ENCODE results near the gene CAND1. TPM values are rescaled to one million over a fixed set of nuclear protein-coding genes. Genes with fewer than 3 reads are reported as not detected.

Gene CAND1
- total RNA-seq, 1 experiment from 2014 or later = 230 TPM

- H2AK5ac ChIP-seq (ENCODE audit: insufficient read length, low read length) = no peak overlapping the region
- no peak overlapping the region for H3K9ac ChIP-seq (ENCODE audit: extremely low read depth, insufficient read length, low read length)
- no peak overlapping the region for H2BK12ac ChIP-seq (ENCODE audit: insufficient read length, low read depth, low read length)
- H3K23me2 ChIP-seq (ENCODE audit: insufficient read length, low read depth, low read length, poor library complexity, severe bottlenecking) = no peaks in the 10 kb centered on the region
- no peak overlapping the region for H2AFZ ChIP-seq (ENCODE audit: low read length)
- H4K5ac ChIP-seq (ENCODE audit: insufficient read length, low read depth, low read length) = no peak overlapping the region
- H2BK120ac ChIP-seq (ENCODE audit: low read depth, low read length, poor library complexity, severe bottlenecking) = no peak overlapping the region
- no peak overlapping the region for H3K56ac ChIP-seq (ENCODE audit: insufficient read length, low read depth, low read length)
- DNase-seq = no peak
- H3K79me1 ChIP-seq (ENCODE audit: insufficient read depth, low read depth, low read length, poor library complexity, severe bottlenecking) = no peaks in the 10 kb centered on the region
- no peaks in the 10 kb centered on the region for H3K36me3 Mint-ChIP-seq (ENCODE audit: insufficient read depth in 1 of 3, low read depth in 3 of 3)
- H3K27me3 ChIP-seq (ENCODE audit: insufficient read depth, low read length) = no peaks in the 10 kb centered on the region
- H3K4me1 ChIP-seq (ENCODE audit: insufficient read depth, low read length) = no peaks in the 10 kb centered on the region
- H3K79me2 ChIP-seq (ENCODE audit: insufficient read depth, low read length) = no peaks in the 10 kb centered on the region
- no peaks in the 10 kb centered on the region for H4K20me1 ChIP-seq (ENCODE audit: control insufficient read depth, insufficient read depth, insufficient read length)
- no peaks in the 10 kb centered on the region for H3K9me3 ChIP-seq (ENCODE audit: control insufficient read depth, low read depth, low read length)
- H2BK15ac ChIP-seq (ENCODE audit: low read depth, low read length) = no peak overlapping the region
- H3K27me3 Mint-ChIP-seq (ENCODE audit: low read depth) = peaks cover 2% of the 10 kb centered on the region; the same call in 1 of the 2 replicates
- no peak for TF ChIP-seq CTCF (conservative IDR thresholded peaks at IDR 0.05)
- H3T11ph ChIP-seq (ENCODE audit: low read length) = no peak overlapping the region
- H3K4me3 Mint-ChIP-seq = no peak overlapping the region
- no peak overlapping the region for H2BK20ac ChIP-seq (ENCODE audit: low read depth, low read length, poor library complexity, severe bottlenecking)
- H3K4ac ChIP-seq (ENCODE audit: low read depth, low read length) = no peak overlapping the region
- H3K23ac ChIP-seq (ENCODE audit: insufficient read length, low read depth, low read length) = no peak overlapping the region
- H3K18ac ChIP-seq (ENCODE audit: insufficient read length, low read depth, low read length) = no peak overlapping the region
- no peak overlapping the region for H3K4me2 ChIP-seq (ENCODE audit: insufficient read depth, insufficient read length, low read length)
- H3K27ac ChIP-seq (ENCODE audit: insufficient read length, low read depth, low read length) = no peak overlapping the region
- H3K9me3 Mint-ChIP-seq = no peaks in the 10 kb centered on the region
- no CpG with 5 or more reads among the region's 4 CpGs for WGBS (ENCODE audit: extremely low coverage, insufficient read length, low lambda C conversion rate)
- no peak overlapping the region for H3K27ac Mint-ChIP-seq
- H3K14ac ChIP-seq (ENCODE audit: insufficient read depth, low read length) = no peak overlapping the region
- no peak overlapping the region for H4K8ac ChIP-seq (replicated peaks; ENCODE audit: insufficient read length, low read depth, low read length)
- no peaks in the 10 kb centered on the region for H3K4me1 Mint-ChIP-seq
- no peak overlapping the region for H2BK5ac ChIP-seq (ENCODE audit: insufficient read length, low read length)
- no peak overlapping the region for H4K91ac ChIP-seq (ENCODE audit: insufficient read length, low read depth, low read length)
These were observed 23.6 kb upstream of the CAND1 start for GRCh38 chr12:67245571-67245970.

Measured in H9 (cell line).